Epithelial cell of esophagus (primary cell): Measurements from ENCODE around the gene CFAP61.
A peak's percentile ranks its signal among the peaks of the same experiment; 100 is the strongest.
"Not testable (repeated sequence)": the region's sequence is repeated elsewhere in the genome, so short reads cannot be mapped to it uniquely, and the experiment has no call there.

Source experiments
- DNase-seq: peaks from one replicate; pipeline ENCODE4 v3.0.0; 2010; ENCODE audit warnings: low read depth
- H3K4me3 ChIP-seq: 2 replicates; pipeline ENCODE4 v1.5.1; 2011; ENCODE audit warnings: mild to moderate bottlenecking, low read length, control low read depth
- TF ChIP-seq, protein P1 (sequence below): IDR thresholded peaks from 2 replicates; pipeline ENCODE4 v1.5.1; 2011; ENCODE audit warnings: low read depth, mild to moderate bottlenecking, low read length, control low read depth, inconsistent platforms; ENCODE audit not compliant: insufficient read depth; ENCODE audit errors: missing control alignments

The CFAP61 gene

DNA sequence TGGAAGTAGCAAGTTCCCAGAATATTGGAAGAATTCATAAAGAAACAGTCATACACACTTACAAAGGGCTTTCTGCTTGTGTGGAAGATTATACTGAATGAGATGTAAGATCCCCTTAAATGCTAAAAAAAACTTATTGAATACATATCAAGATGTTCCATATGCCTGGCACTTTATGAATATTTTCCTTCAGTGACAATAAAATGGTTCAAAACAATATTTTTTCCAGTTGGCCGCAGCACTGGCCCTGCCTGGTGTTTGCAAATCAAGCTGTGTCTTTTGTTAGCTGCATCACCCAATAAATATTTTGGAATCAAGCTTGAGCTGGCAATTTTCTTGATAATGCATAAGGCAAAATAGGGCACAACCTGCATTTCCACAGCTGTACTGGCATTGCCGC lies 51.2 kb downstream of the CFAP61 start:
- TF ChIP-seq, protein P1, sequence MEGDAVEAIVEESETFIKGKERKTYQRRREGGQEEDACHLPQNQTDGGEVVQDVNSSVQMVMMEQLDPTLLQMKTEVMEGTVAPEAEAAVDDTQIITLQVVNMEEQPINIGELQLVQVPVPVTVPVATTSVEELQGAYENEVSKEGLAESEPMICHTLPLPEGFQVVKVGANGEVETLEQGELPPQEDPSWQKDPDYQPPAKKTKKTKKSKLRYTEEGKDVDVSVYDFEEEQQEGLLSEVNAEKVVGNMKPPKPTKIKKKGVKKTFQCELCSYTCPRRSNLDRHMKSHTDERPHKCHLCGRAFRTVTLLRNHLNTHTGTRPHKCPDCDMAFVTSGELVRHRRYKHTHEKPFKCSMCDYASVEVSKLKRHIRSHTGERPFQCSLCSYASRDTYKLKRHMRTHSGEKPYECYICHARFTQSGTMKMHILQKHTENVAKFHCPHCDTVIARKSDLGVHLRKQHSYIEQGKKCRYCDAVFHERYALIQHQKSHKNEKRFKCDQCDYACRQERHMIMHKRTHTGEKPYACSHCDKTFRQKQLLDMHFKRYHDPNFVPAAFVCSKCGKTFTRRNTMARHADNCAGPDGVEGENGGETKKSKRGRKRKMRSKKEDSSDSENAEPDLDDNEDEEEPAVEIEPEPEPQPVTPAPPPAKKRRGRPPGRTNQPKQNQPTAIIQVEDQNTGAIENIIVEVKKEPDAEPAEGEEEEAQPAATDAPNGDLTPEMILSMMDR: no peak
- DNase-seq: no peak
- no peak overlapping the region for H3K4me3 ChIP-seq

GRCh38 chr20:20123187-20123586 lies 70.9 kb downstream of the CFAP61 start:
- not testable (repeated sequence) for H3K4me3 ChIP-seq, DNase-seq

GRCh38 chr20:20130399-20130798 lies 78.1 kb downstream of the CFAP61 start:
- H3K4me3 ChIP-seq: no peak overlapping the region
- DNase-seq: peak; percentile 50
- TF ChIP-seq, protein P1: peak; percentile 68

- DNase-seq: no peak
- TF ChIP-seq, protein P1: no peak
- H3K4me3 ChIP-seq: no peak overlapping the region
Observed at GRCh38 chr20:20134941-20135575, 82.7 kb downstream of the CFAP61 start.

GRCh38 chr20:20136313-20136712 lies 84.0 kb downstream of the CFAP61 start:
- H3K4me3 ChIP-seq: no peak overlapping the region
- TF ChIP-seq, protein P1: no peak
- no peak for DNase-seq

- TF ChIP-seq, protein P1: no peak
- no peak overlapping the region for H3K4me3 ChIP-seq
- no peak for DNase-seq
Observed at GRCh38 chr20:20137851-20138250, 85.5 kb downstream of the CFAP61 start.

- DNase-seq: no peak
- TF ChIP-seq, protein P1: no peak
- no peak overlapping the region for H3K4me3 ChIP-seq
Observed at GRCh38 chr20:20138301-20139064, 86.2 kb downstream of the CFAP61 start.
